Measurements from ENCODE around the gene SDSL. TPM values are rescaled to one million over a fixed set of nuclear protein-coding genes. Genes with fewer than 3 reads are reported as not detected.

Gene SDSL
- total and polyA plus RNA-seq, 2 of the 13 experiments (the other 11 are each of a cell fraction or from before 2014, with no cell fraction given) = 1.2 to 1.7 TPM

GRCh38 chr12:113477842-113478215 lies 55.6 kb downstream of the SDSL start:
- WGBS (ENCODE audit: low lambda C conversion rate) = no CpG with 5 or more reads among the region's 3 CpGs
- peaks cover 9 to 60% of the 10 kb centered on the region in 2 experiments for H3K27me3 ChIP-seq (ENCODE audit: control insufficient read depth in 1 of 2, insufficient read depth in 2 of 2, low read length in 2 of 2)
- no peak overlapping the region for H3K27ac ChIP-seq (ENCODE audit: extremely low read length, insufficient read depth, low read length)
- BruUV-seq (replicated peaks) = no TSS peak
- H3K4me2 ChIP-seq (ENCODE audit: low read depth, low read length) = no peak overlapping the region
- in situ Hi-C loops (cut with HindIII; ENCODE audit: extremely low pct_ligation_motif_present, low pct_unique_long_range_greater_than_20kb) = no loop called here
- no peaks in the 10 kb centered on the region for H3K36me3 ChIP-seq (replicated peaks in 1 of 2; ENCODE audit: control insufficient read depth in 1 of 2, insufficient read depth in 2 of 2, low read length in 2 of 2)
- H3K79me2 ChIP-seq (ENCODE audit: insufficient read depth, low read length) = no peaks in the 10 kb centered on the region
- POLR2A ChIA-PET = no interaction called here
- no peaks in the 10 kb centered on the region for H3K4me1 ChIP-seq (ENCODE audit: insufficient read depth, low read length)
- H3K4me3 ChIP-seq (replicated peaks in 1 of 3; ENCODE audit: insufficient read depth in 1 of 3, low read depth in 2 of 3, low read length in 3 of 3) = no peak overlapping the region
- H2AFZ ChIP-seq (ENCODE audit: low read length) = no peak overlapping the region
- H3K9ac ChIP-seq (ENCODE audit: insufficient read depth, low read depth, low read length) = no peak overlapping the region
- peaks cover 10% of the 10 kb centered on the region; the same call in 1 of the 2 replicates for H4K20me1 ChIP-seq (ENCODE audit: insufficient read depth, low read length)
- ATAC-seq = no peak
- intact Hi-C loops (cut with micrococcal nuclease; ENCODE audit: unreplicated experiment) = no loop called here
- no peak for DNase-seq (ENCODE audit: low spot score)
- no peak for FAIRE-seq
- no peaks in the 10 kb centered on the region for H3K9me3 ChIP-seq (ENCODE audit: low read length)
- CTCF ChIA-PET (ENCODE audit: low intra/inter-chr PET ratio, low total read pairs) = no interaction called here
- TF ChIP-seq ZUFSP (CRISPR knock-in tag; IDR thresholded peaks at IDR 0.05; ENCODE audit: borderline replicate concordance) (no peak), SNAPC4 (CRISPR knock-in tag; IDR thresholded peaks at IDR 0.05) (no peak), GLMP (CRISPR knock-in tag; IDR thresholded peaks at IDR 0.05; ENCODE audit: borderline replicate concordance) (no peak), NR0B2 (CRISPR knock-in tag; IDR thresholded peaks at IDR 0.05) (no peak), RERE (CRISPR knock-in tag; IDR thresholded peaks at IDR 0.05; ENCODE audit: low read depth) (no peak), CEBPB (IDR thresholded peaks at IDR 0.05; ENCODE audit: borderline replicate concordance, low read depth, low read length) (no peak), TBX3 (IDR thresholded peaks at IDR 0.05; ENCODE audit: borderline replicate concordance) (no peak)
